ENCODE measurements around the gene PHGDH. TPM values are rescaled to one million over a fixed set of nuclear protein-coding genes. Genes with fewer than 3 reads are reported as not detected.

Gene PHGDH
- total and polyA plus RNA-seq, 2 of the 13 experiments (the other 11 are each of a cell fraction or from before 2014, with no cell fraction given) = 95.8 to 133 TPM

DNA sequence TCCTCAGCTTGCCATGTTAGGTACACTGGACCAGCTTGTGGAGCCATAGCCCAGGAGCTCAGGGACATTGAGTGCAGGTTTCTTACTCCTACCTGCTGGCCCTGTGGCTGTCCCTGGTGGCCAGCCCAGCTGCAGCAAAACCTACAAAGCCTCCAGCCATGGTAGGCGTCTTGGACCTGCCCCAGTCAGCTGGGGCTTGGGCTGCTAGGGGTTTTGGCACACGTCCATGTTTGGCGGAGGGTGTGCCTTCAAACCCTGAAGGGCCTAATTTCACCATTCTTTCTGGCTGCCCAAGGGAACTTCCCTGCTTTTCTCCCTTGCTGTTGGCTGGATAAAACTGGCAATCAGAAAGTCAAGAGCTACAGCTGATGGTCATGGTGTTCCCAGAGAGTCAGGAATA is 31.6 kb downstream of the PHGDH start:
- H3K4me1 ChIP-seq (ENCODE audit: insufficient read depth, low read length) = peaks cover 38% of the 10 kb centered on the region

DNA sequence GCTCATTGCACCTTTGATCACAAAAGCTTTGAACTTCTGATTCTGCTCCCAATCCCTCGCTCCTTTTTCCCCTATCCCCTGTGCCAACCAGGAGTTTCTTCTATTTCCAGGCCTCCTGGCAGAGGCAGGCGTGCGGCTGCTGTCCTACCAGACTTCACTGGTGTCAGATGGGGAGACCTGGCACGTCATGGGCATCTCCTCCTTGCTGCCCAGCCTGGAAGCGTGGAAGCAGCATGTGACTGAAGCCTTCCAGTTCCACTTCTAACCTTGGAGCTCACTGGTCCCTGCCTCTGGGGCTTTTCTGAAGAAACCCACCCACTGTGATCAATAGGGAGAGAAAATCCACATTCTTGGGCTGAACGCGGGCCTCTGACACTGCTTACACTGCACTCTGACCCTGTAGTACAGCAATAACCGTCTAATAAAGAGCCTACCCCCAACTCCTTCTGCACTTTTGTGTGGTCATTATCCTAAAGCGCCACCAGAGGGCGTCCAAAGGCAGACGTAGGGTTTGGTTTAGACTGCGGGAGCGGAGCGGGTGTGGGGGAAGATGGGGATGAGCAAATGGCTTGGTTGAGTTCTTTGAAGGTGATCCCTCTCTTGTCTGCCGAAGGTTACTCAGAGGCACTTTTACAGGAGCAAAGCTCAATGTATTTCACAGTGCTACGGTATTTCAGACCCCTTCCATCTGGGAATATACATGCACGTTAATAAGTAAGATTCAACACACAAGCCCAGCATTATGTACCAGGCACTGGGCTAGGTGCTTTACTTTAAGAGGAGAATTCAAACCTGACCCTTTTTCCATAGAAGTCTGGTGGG is 32.3 kb downstream of the PHGDH start:
- H2AFZ ChIP-seq (ENCODE audit: low read length) = no peak overlapping the region
- in situ Hi-C loops (cut with HindIII; ENCODE audit: extremely low pct_ligation_motif_present, low pct_unique_long_range_greater_than_20kb) = no loop called here
- ATAC-seq (peak; percentile 80), DNase-seq (ENCODE audit: low spot score) (peak; percentile 76), FAIRE-seq (peak; percentile 89)
- no peak overlapping the region for H3K4me2 ChIP-seq (ENCODE audit: low read depth, low read length)
- intact Hi-C loops (cut with micrococcal nuclease; ENCODE audit: unreplicated experiment) = loop anchor here (1.0 to 2.0 kb wide), 3 partner anchors 39 to 127 kb away; no protein-coding TSS in a partner anchor
- no peaks in the 10 kb centered on the region for H3K79me2 ChIP-seq (ENCODE audit: insufficient read depth, low read length)
- no peak overlapping the region for H3K4me3 ChIP-seq (replicated peaks in 1 of 3; ENCODE audit: insufficient read depth in 1 of 3, low read depth in 2 of 3, low read length in 3 of 3)
- 40% methylated on average over 17 of the region's 17 CpGs for WGBS (ENCODE audit: low lambda C conversion rate)
- ChIA-PET CTCF (ENCODE audit: low intra/inter-chr PET ratio, low total read pairs) (interaction anchor here (0.7 to 2.1 kb wide), 8 partner anchors 27 to 224 kb away, joined by 3 to 19 read pairs (median 4); no protein-coding TSS in a partner anchor), POLR2A (interaction anchor here (1.1 to 4.4 kb wide), 7 partner anchors 11 to 51 kb away, joined by 3 to 27 read pairs (median 4); no protein-coding TSS in a partner anchor)
- no peaks in the 10 kb centered on the region; a peak in 1 of 5 replicates for H3K27me3 ChIP-seq (ENCODE audit: control insufficient read depth in 1 of 2, insufficient read depth in 2 of 2, low read length in 2 of 2)
- no peak overlapping the region for H3K9ac ChIP-seq (ENCODE audit: insufficient read depth, low read depth, low read length)
- peaks cover 26 to 50% of the 10 kb centered on the region in 2 experiments for H3K36me3 ChIP-seq (replicated peaks in 1 of 2; ENCODE audit: control insufficient read depth in 1 of 2, insufficient read depth in 2 of 2, low read length in 2 of 2)
- H4K20me1 ChIP-seq (ENCODE audit: insufficient read depth, low read length) = no peaks in the 10 kb centered on the region
- no TSS peak for BruUV-seq (replicated peaks)
- H3K27ac ChIP-seq (ENCODE audit: extremely low read length, insufficient read depth, low read length) = peak overlapping the region; percentile 9
- peaks cover 38% of the 10 kb centered on the region for H3K4me1 ChIP-seq (ENCODE audit: insufficient read depth, low read length)
- no peaks in the 10 kb centered on the region for H3K9me3 ChIP-seq (ENCODE audit: low read length)
- TF ChIP-seq HOXA9 (CRISPR knock-in tag; IDR thresholded peaks at IDR 0.05; ENCODE audit: borderline replicate concordance) (no peak), ZNF776 (CRISPR knock-in tag; IDR thresholded peaks at IDR 0.05) (no peak), POLR2AphosphoS5 (IDR thresholded peaks at IDR 0.05; ENCODE audit: low read depth, low read length) (peak; percentile 25), ZMYM4 (CRISPR knock-in tag; IDR thresholded peaks at IDR 0.05) (no peak), ZNF781 (CRISPR knock-in tag; IDR thresholded peaks at IDR 0.05; ENCODE audit: borderline replicate concordance, not compliant biosample characterization) (no peak), ZSCAN31 (CRISPR knock-in tag; IDR thresholded peaks at IDR 0.05; ENCODE audit: low read depth) (no peak), ZNF33B (CRISPR knock-in tag; IDR thresholded peaks at IDR 0.05) (no peak), RFXAP (CRISPR knock-in tag; IDR thresholded peaks at IDR 0.05; ENCODE audit: borderline replicate concordance) (no peak), ZNF10 (CRISPR knock-in tag; IDR thresholded peaks at IDR 0.05; ENCODE audit: borderline replicate concordance, low read depth) (no peak), ZNF619 (CRISPR knock-in tag; IDR thresholded peaks at IDR 0.05) (0 out of 2 replicates have a peak, but pooled peaks have one; percentile 32)
- TF ChIP-seq, protein P1, sequence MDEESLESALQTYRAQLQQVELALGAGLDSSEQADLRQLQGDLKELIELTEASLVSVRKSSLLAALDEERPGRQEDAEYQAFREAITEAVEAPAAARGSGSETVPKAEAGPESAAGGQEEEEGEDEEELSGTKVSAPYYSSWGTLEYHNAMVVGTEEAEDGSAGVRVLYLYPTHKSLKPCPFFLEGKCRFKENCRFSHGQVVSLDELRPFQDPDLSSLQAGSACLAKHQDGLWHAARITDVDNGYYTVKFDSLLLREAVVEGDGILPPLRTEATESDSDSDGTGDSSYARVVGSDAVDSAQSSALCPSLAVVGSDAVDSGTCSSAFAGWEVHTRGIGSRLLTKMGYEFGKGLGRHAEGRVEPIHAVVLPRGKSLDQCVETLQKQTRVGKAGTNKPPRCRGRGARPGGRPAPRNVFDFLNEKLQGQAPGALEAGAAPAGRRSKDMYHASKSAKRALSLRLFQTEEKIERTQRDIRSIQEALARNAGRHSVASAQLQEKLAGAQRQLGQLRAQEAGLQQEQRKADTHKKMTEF (CRISPR knock-in tag; IDR thresholded peaks at IDR 0.05) = 0 out of 2 replicates have a peak, but pooled peaks have one; percentile 35
- TF ChIP-seq, protein P2, sequence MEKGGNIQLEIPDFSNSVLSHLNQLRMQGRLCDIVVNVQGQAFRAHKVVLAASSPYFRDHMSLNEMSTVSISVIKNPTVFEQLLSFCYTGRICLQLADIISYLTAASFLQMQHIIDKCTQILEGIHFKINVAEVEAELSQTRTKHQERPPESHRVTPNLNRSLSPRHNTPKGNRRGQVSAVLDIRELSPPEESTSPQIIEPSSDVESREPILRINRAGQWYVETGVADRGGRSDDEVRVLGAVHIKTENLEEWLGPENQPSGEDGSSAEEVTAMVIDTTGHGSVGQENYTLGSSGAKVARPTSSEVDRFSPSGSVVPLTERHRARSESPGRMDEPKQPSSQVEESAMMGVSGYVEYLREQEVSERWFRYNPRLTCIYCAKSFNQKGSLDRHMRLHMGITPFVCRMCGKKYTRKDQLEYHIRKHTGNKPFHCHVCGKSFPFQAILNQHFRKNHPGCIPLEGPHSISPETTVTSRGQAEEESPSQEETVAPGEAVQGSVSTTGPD (CRISPR knock-in tag; IDR thresholded peaks at IDR 0.05) = no peak

More for the DNA sequence above, 31.6 kb downstream of the PHGDH start:
- Histone ChIP-seq H3K9ac (ENCODE audit: insufficient read depth, low read depth, low read length) (no peak overlapping the region), H2AFZ (ENCODE audit: low read length) (no peak overlapping the region), H3K4me2 (ENCODE audit: low read depth, low read length) (no peak overlapping the region), H3K36me3 (replicated peaks in 1 of 2; ENCODE audit: control insufficient read depth in 1 of 2, insufficient read depth in 2 of 2, low read length in 2 of 2) (peaks cover 27 to 57% of the 10 kb centered on the region in 2 experiments), H3K4me3 (replicated peaks in 1 of 3; ENCODE audit: insufficient read depth in 1 of 3, low read depth in 2 of 3, low read length in 3 of 3) (no peak overlapping the region), H3K79me2 (ENCODE audit: insufficient read depth, low read length) (no peaks in the 10 kb centered on the region), H3K27ac (ENCODE audit: extremely low read length, insufficient read depth, low read length) (no peak overlapping the region), H3K27me3 (ENCODE audit: control insufficient read depth in 1 of 2, insufficient read depth in 2 of 2, low read length in 2 of 2) (no peaks in the 10 kb centered on the region), H3K9me3 (ENCODE audit: low read length) (no peaks in the 10 kb centered on the region), H4K20me1 (ENCODE audit: insufficient read depth, low read length) (no peaks in the 10 kb centered on the region)
- CTCF ChIA-PET (ENCODE audit: low intra/inter-chr PET ratio, low total read pairs) = interaction anchor here (1.1 to 2.1 kb wide), 6 partner anchors 27 to 142 kb away, joined by 3 to 19 read pairs (median 4); no protein-coding TSS in a partner anchor
- POLR2A ChIA-PET = interaction anchor here (1.1 to 2.3 kb wide), 6 partner anchors 10 to 52 kb away, joined by 3 to 7 read pairs (median 4); no protein-coding TSS in a partner anchor
- WGBS (ENCODE audit: low lambda C conversion rate) = no CpG with 5 or more reads among the region's 3 CpGs
- ATAC-seq (peak; percentile 15), FAIRE-seq (no peak), DNase-seq (ENCODE audit: low spot score) (no peak)
- in situ Hi-C loops (cut with HindIII; ENCODE audit: extremely low pct_ligation_motif_present, low pct_unique_long_range_greater_than_20kb) (no loop called here), intact Hi-C loops (cut with micrococcal nuclease; ENCODE audit: unreplicated experiment) (no loop called here)
- TF ChIP-seq ESRRA (CRISPR knock-in tag; IDR thresholded peaks at IDR 0.05; ENCODE audit: low read depth) (no peak), AGO2 (optimal IDR thresholded peaks at IDR 0.05; ENCODE audit: low read depth, low read length) (peak; percentile 8)
- BruUV-seq (replicated peaks) = no TSS peak

Data from HepG2 (cell line).